Skeletal muscle satellite cell (primary cell): ENCODE measurements around the gene ATP2A2.

Source experiments
- H3K27me3 ChIP-seq: 2 replicates; pipeline ENCODE4 v1.7.0; 2013; ENCODE audit warnings: low read length; ENCODE audit not compliant: control insufficient read depth, insufficient read depth
- H3K36me3 ChIP-seq: 2 replicates; pipeline ENCODE4 v1.7.0; 2013; ENCODE audit warnings: mild to moderate bottlenecking, control low read depth, low read length; ENCODE audit not compliant: insufficient read depth
- H3K4me1 ChIP-seq: 2 replicates; pipeline ENCODE4 v1.7.0; 2013; ENCODE audit warnings: low read length; ENCODE audit not compliant: control insufficient read depth, insufficient read depth
- H3K4me2 ChIP-seq: 2 replicates; pipeline ENCODE4 v1.7.0; 2013; ENCODE audit warnings: mild to moderate bottlenecking, low read length
- H3K4me3 ChIP-seq: 2 replicates; pipeline ENCODE4 v1.7.0; 2013; ENCODE audit warnings: low read length
- H3K9ac ChIP-seq: 2 replicates; pipeline ENCODE4 v1.7.0; 2013; ENCODE audit warnings: mild to moderate bottlenecking, low read depth, low read length, moderate library complexity
- H3K9me3 ChIP-seq: replicated peaks from 2 replicates; pipeline ENCODE4 v1.7.0; 2013; ENCODE audit warnings: mild to moderate bottlenecking, control low read depth, low read length

ATP2A2 gene

DNA sequence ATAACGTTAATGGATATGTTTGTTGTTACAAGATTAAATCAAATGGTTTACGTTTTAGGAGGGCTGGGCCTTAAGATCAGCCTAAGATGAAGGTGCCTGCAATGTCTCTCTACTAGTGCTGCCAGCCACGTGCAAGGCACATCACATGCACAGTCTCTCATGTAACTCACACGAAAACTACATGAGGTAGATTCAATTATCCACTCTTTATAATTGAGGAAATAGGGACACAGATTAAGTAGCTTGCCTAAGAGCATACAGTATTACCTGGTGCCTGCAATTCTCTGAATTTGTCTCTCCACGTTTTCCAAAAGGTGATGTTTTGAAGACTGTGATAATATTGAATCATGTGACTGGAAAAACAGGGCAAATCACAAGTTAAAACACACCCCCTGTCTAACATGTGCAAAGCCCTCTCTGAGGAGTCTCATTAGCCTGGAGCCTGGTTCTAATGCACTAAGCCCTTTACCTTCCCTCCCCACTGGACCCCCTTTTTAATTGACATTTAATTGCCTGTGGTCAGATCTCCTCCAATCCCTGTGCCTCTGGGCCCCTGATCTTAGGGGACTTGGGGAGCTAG is 14.6 kb upstream of the ATP2A2 start:
- H3K4me2 ChIP-seq, result peak overlapping the region; percentile 75
- no peaks in the 10 kb centered on the region for H3K9me3 ChIP-seq
- H3K4me1 ChIP-seq, result peaks cover 40% of the 10 kb centered on the region
- no peaks in the 10 kb centered on the region for H3K36me3 ChIP-seq
- no peaks in the 10 kb centered on the region for H3K27me3 ChIP-seq
- H3K4me3 ChIP-seq, result peak overlapping the region; percentile 44
- H3K9ac ChIP-seq, result peak overlapping the region; percentile 3

DNA sequence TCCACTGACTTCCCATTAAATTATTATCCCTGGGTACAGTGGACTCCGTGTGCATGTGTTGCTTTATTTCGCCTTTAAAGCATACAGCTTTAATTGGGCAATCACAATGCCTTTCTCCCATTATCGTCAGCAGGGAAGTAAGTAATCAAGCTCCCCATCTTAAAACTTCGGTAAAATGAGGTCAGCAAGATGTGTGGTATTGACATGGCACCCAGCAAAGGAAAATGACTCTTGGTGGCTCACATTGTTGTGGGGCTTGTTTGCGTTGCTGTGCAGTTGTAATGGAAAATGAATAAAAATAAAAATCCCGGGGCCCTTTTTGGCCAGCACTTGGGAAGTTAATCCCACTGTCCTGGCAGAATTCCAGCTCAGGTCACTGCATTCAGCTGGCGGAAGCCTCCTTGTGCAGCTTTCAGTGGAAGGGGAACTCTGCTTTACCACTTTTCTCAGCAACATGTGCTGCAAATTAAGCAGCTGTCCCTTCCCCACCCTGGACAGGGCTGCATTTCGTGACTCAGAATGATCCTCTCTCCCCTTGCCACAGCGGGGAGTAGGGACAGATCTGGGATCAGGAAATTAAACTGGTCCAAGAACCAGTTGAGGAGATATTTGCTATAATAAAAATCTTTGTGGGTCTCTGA is 13.9 kb upstream of the ATP2A2 start:
- H3K9ac ChIP-seq, result peak overlapping the region; percentile 3
- peak overlapping the region; percentile 44 for H3K4me3 ChIP-seq
- H3K36me3 ChIP-seq, result no peaks in the 10 kb centered on the region
- peaks cover 40% of the 10 kb centered on the region for H3K4me1 ChIP-seq
- H3K27me3 ChIP-seq, result no peaks in the 10 kb centered on the region
- no peaks in the 10 kb centered on the region for H3K9me3 ChIP-seq
- peak overlapping the region; percentile 75 for H3K4me2 ChIP-seq

DNA sequence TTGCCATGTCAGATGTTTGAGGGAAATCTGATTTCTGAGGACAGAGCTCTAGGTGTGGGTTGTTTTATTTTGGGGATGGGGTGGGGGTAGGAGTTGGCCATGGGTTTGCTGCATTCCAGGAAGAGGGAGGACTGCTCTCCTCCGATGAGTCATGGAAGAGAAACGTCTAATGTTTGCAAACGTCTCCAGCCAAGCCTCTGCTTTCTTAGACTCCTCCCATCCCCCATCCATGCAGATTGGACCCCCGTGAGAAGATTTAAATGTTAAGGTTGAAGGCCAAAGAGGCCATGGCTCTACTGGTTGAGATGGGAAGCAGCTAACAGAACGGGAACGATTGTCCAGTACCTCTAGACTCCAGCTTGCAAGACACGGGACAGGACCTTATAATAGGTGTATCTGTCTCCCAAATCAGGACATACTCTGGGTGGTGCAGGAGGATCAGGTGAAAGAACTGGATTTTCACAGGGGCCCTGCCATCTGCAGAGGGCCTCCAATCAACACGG is 11.4 kb upstream of the ATP2A2 start:
- peak overlapping the region; percentile 24 for H3K9ac ChIP-seq
- no peaks in the 10 kb centered on the region for H3K9me3 ChIP-seq
- no peaks in the 10 kb centered on the region for H3K27me3 ChIP-seq
- peak overlapping the region; percentile 50 for H3K4me2 ChIP-seq
- H3K36me3 ChIP-seq, result no peaks in the 10 kb centered on the region
- H3K4me1 ChIP-seq, result peaks cover 40% of the 10 kb centered on the region
- H3K4me3 ChIP-seq, result peak overlapping the region; percentile 49

DNA sequence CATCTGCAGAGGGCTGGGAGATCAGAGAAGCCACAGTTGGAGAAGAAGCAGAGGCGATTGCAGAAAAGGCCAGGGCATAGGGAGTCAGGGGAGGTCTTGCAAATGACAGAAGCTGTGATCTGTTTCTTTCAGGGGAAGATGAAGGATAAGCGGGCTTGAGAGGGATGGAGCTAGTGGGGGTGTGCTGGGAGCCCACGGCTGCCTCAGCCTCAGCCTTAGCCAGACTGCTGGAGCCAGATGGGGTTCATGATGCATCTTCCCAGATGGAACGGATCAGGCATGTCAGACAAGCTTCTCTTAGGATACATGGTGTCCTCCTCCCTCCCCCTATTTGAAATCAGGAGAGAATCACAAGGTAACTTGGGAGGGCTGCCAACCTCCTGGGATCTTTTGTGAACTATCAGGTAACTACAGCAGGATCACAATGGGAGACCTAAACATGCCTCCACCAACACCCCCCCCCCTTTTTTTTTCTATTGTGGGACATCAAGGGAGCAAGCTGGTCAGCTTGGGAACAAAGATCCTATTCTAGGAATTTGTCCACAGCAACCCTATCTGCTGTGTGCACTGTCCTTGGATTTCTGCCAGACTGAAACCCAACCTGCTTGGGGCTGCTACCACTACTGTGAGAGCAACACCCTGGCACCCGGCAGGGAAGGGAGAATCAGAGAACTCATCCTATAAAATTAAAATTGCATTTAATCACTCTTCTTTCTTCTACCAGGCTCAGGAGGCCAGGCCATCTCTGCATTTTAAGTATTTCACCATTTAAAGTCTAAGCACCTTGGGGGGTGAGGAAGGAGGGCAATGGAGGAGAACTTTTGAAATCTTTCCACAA is 10.7 kb upstream of the ATP2A2 start:
- Histone ChIP-seq H3K4me2 (peak overlapping the region; percentile 50), H3K9me3 (no peaks in the 10 kb centered on the region), H3K27me3 (no peaks in the 10 kb centered on the region), H3K4me3 (peak overlapping the region; percentile 15), H3K9ac (no peak overlapping the region), H3K36me3 (no peaks in the 10 kb centered on the region), H3K4me1 (peaks cover 40% of the 10 kb centered on the region)

DNA sequence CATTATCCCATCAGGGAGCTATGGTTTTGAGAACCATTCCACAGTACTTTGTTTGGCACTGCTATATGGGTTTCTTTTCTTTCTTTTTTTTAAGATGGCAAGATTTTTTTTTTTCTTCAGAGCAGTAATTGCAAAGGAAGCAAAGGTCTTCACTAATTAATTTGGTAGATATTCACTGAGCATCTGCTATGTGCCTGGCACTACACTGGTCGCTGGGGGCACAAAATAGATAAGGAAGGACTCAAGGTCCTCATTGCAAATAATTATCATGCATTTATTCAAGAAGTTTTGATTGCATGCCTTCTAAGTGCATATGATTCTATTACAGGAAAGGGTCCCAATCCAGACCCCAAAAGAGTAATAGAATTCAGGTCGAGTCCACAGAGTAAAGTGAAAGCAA is 10.0 kb upstream of the ATP2A2 start:
- Histone ChIP-seq H3K9ac (no peak overlapping the region), H3K4me1 (peaks cover 40% of the 10 kb centered on the region)

GRCh38 chr12:110277530-110278254 is 3.4 kb upstream of the ATP2A2 start:
- H3K4me3 ChIP-seq, result no peak overlapping the region
- no peaks in the 10 kb centered on the region for H3K9me3 ChIP-seq
- H3K4me1 ChIP-seq, result peaks cover 8% of the 10 kb centered on the region
- no peaks in the 10 kb centered on the region for H3K27me3 ChIP-seq
- H3K36me3 ChIP-seq, result peaks cover 5% of the 10 kb centered on the region
- no peak overlapping the region for H3K4me2 ChIP-seq
- H3K9ac ChIP-seq, result no peak overlapping the region

More for the DNA sequence above, 10.0 kb upstream of the ATP2A2 start:
- Histone ChIP-seq H3K36me3 (no peaks in the 10 kb centered on the region), H3K4me2 (peak overlapping the region; percentile 50), H3K27me3 (no peaks in the 10 kb centered on the region), H3K9me3 (no peaks in the 10 kb centered on the region), H3K4me3 (no peak overlapping the region)

DNA sequence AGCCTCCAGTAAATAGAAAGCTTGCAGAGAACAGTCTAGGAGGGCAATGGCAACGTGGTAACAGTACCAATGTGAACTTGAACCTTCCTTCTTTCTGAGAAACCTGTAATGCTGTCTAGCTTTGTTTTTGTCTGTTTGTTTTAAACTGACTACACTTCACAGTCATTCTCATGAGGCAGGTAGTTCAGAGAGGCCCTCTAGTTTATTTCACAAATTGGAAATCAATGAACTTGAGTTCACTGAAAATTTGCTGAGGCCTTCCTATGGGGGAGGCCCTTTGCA is 2.9 kb upstream of the ATP2A2 start:
- no peaks in the 10 kb centered on the region for H3K9me3 ChIP-seq
- no peaks in the 10 kb centered on the region for H3K27me3 ChIP-seq
- no peak overlapping the region for H3K4me3 ChIP-seq

GRCh38 chr12:110279566-110280375 is 1.3 kb upstream of the ATP2A2 start:
- H3K27me3 ChIP-seq, result no peaks in the 10 kb centered on the region
- H3K9ac ChIP-seq, result peak overlapping the region; percentile 95
- H3K4me2 ChIP-seq, result peak overlapping the region; percentile 97
- peaks cover 24% of the 10 kb centered on the region for H3K4me1 ChIP-seq
- peak overlapping the region; percentile 83 for H3K4me3 ChIP-seq
- peaks cover 19% of the 10 kb centered on the region for H3K36me3 ChIP-seq
- H3K9me3 ChIP-seq, result no peaks in the 10 kb centered on the region

More for the DNA sequence above, 2.9 kb upstream of the ATP2A2 start:
- peaks cover 10% of the 10 kb centered on the region for H3K36me3 ChIP-seq
- H3K4me1 ChIP-seq, result peaks cover 12% of the 10 kb centered on the region
- no peak overlapping the region for H3K4me2 ChIP-seq
- H3K9ac ChIP-seq, result no peak overlapping the region

- no peaks in the 10 kb centered on the region for H3K27me3 ChIP-seq
- peak overlapping the region; percentile 95 for H3K9ac ChIP-seq
- peaks cover 25% of the 10 kb centered on the region for H3K36me3 ChIP-seq
- H3K4me3 ChIP-seq, result peak overlapping the region; percentile 83
- H3K4me1 ChIP-seq, result peaks cover 30% of the 10 kb centered on the region
- no peaks in the 10 kb centered on the region for H3K9me3 ChIP-seq
- H3K4me2 ChIP-seq, result peak overlapping the region; percentile 97
Measured at GRCh38 chr12:110280392-110280778, 662 bp upstream of the ATP2A2 start.

DNA sequence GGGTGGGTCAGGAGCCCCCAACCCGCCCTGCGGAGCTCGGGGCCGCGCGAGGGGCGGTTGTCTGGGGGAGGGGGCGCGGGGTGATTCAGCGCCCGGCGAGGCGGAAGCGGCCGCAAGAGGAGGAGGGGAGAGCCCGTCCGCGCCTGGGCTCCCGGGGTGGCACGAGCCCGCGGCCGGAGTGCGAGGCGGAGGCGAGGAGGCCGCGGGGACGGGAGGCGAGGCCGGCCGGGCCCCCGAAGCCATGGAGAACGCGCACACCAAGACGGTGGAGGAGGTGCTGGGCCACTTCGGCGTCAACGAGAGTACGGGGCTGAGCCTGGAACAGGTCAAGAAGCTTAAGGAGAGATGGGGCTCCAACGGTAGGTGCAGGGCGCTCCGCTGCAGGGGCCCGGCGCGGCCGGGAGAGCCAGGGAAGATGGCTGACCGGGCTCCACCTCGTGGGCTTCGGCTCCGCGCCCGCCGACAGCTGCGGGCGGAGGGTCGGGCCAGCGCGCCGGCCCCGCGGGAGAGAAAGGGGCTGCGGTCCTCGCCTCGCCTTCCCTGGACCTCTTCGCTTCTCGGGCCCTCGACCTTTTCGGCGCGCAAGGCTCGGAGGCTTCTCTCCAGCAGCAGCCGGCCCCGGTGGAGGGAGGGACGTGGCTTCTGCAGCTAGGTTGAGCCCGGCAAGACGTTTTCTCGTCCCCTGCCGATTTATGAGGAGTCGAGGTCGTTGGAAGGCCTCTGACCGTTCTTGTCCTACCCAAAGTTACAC is 677 bp downstream of the ATP2A2 start:
- Histone ChIP-seq H3K4me1 (peaks cover 42% of the 10 kb centered on the region), H3K4me2 (peak overlapping the region; percentile 97), H3K36me3 (peaks cover 35% of the 10 kb centered on the region), H3K27me3 (no peaks in the 10 kb centered on the region), H3K9ac (peak overlapping the region; percentile 95), H3K4me3 (peak overlapping the region; percentile 83), H3K9me3 (no peaks in the 10 kb centered on the region)
